HG03097 (cell line): ENCODE results near the gene TMED5.
"Not testable (repeated sequence)": the region's sequence is repeated elsewhere in the genome, so short reads cannot be mapped to it uniquely, and the experiment has no call there.

Experiments
- ATAC-seq: cut with Tn5 transposase; IDR thresholded peaks from one replicate; pipeline ENCODE4 v1.9.1; 2021; ENCODE audit not compliant: unreplicated experiment, low FRiP score

TMED5 gene

DNA sequence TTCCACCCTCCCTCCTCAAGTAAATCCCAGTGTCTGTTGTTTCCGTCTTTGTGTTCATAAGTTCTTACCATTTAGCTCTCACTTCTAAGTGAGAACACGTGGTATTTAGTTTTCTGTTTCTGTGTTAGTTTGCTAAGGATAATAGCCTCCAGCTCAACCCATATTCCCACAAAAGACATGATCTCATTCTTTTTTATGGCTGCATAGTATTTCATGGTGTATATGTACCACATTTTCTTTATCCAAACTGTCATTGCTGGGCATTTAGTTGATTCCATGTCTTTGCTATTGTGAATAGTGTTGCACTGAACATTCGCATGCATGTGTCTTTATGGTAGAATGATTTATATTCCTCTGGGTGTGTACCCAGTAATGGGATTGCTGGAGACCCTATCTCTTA is 5.6 kb downstream of the TMED5 start:
- ATAC-seq: not testable (repeated sequence)

DNA sequence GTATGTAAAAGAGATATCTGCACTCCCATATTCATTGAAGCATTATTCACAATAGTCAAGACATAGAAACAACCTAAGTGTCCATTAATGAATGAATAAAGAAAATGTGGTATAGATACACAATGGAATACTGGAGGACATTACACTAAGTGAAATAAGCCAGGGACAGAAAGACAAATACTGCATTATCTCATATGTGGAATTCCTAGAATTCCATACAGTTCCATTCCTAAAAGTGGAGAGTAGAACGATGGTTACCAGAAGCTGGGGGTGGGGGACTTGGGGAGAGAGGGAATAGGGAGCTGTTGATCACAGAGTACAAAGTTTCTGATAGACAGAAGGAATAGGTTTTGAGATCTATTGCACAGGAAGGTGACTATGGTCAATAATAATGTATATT is 7.4 kb downstream of the TMED5 start:
- ATAC-seq: no peak

DNA sequence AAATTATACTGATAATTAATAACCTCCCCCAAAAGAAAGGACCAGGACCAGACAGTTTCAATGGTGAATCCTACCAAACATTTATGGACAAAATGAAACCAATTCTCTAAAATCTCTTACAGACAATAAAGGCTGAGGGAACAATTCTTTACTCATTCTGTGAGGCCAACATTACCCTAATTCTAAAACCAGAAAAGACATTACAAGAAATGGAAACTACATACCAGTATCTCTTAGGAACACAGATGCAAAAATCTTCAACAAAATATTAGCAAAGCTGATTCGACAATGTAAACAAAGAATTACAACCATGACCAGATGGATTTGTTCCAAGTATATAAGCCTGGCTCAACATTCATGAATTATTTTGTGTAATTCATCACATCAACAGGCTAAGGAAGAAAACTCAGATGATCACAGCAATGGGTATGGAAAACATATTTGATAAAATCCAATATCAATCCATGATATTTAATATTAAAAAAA is 8.6 kb downstream of the TMED5 start:
- no peak for ATAC-seq

DNA sequence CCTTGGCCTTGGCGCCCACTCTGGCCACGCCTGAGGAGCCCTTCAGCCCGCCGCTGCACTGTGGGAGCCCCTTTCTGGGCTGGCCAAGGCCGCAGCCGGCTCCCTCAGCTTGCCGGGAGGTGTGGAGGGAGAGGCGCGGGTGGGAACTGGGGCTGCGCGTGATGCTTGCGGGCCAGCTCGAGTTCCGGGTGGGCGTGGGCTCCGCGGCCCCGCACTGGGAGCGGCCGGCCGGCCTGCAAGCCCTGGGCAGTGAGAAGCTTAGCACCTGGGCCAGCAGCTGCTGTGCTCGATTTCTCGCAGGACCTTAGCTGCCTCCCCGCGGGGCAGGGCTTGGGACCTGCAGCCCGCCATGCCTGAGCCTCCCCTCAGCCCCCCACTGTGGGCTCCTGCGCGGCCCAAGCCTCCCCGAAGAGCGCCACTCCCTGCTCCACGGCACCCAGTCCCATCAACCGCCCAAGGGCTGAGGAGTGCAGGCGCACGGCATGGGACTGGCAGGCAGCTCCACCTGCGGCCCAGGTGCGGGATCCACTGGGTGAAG is 10.0 kb downstream of the TMED5 start:
- ATAC-seq: not testable (repeated sequence)

DNA sequence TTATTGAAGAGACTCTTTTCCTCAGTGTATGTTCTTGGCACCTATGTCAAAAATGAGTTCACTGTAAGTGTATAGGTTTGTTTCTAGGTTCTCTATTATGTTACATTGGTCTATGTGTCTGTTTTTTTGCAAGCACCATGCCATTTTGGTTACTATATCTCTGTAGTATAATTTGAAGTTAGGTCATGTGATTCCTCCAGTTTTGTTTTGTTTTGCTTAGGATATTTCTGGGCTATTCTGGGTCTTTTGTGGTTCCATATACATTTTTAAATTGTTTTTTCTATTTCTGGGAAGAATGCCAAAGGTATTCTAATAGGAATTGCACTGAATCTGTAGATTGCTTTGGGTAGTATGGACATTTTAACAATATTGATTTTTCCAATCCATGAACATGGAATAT is 13.2 kb downstream of the TMED5 start:
- no peak for ATAC-seq

DNA sequence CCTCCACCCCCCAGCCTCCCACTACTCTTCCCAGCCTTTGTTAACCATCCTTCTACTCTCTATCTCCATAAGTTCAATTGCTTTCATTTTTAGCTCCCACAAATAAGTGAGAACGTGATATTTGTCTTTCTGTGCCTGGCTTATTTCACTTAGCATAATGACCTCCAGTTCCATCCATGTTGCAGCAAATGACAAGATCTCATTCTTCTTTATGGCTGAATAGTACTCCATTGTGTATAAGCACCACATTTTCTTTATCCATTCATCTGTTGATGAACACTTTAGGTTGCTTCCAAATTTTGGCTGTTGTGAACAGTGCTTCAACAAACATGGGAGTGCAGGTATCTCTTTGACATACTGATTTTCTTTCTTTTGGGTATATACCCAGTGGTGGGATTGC is 14.3 kb downstream of the TMED5 start:
- ATAC-seq: not testable (repeated sequence)

DNA sequence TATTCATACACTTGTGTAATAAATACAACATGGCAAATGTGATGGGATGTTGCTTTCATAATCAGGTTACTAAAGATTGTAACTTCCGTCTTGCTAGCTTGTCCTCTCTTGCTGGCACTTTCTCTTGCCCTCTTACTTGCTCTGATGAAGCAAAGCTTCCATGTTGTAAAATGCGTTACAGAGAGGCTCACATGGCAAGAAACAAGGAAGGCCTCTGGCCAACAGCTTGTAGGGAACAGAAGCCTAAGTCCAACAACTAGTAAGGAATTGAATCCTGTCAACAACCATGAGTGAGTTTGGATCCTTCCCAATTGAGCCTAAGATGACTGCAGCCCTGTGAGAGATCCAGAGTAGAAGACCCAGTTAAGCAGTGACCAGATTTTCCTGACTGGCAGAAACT is 15.4 kb downstream of the TMED5 start:
- ATAC-seq: no peak

DNA sequence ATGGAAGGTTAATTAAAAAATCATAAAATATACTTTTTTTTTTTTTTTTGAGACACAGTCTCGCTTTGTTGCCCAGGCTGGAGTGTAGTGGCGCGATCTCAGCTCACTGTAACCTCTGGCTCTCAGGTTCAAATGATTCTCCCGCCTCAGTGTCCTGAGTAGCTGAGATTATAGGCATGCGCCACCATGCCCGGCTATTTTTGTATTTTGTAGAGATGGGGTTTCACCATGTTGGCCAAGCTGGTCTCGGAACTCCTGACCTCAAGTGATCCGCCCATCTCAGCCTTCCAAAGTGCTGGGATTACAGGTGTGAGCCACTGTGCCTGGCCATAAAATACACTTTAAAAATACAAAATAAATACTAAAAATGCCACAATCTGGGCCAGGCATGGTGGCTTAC is 16.9 kb downstream of the TMED5 start:
- ATAC-seq: not testable (repeated sequence)

DNA sequence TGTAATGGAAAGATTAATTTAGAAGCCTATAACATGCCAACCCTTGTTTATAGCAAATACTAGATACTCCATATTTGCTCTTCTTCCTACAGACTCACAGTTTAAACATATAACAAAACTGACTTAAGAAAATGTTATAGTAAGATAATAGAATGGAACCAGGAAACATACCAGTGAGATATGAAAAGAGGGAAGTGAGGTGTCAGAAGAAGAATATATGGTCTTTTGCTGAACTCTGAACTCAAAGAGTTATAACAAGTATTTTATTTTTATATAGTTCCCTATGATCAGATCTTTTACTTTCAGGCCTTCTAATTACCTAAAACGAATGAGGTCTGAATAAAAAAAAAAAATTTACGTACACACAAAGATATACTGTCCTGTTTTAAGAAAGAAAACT is 20.9 kb downstream of the TMED5 start:
- no peak for ATAC-seq

DNA sequence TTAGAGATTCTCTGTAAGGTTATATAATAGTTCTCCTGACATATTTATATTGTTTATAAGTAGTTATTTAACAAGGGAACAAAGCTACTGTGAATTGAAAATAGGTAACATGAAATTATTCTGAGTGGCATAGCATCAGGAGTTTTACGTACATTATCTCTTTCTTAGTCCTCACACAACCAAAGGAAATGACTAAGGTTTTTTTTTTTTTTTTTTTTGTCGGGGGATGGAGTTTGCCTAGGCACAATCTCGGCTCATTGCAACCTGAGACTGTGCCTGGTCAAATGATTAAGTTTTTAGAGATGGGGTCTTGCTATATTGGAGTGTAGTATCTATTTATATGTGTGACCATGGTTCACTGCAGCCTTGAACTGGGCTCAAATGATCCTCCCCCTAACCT is 24.9 kb downstream of the TMED5 start:
- no peak for ATAC-seq

DNA sequence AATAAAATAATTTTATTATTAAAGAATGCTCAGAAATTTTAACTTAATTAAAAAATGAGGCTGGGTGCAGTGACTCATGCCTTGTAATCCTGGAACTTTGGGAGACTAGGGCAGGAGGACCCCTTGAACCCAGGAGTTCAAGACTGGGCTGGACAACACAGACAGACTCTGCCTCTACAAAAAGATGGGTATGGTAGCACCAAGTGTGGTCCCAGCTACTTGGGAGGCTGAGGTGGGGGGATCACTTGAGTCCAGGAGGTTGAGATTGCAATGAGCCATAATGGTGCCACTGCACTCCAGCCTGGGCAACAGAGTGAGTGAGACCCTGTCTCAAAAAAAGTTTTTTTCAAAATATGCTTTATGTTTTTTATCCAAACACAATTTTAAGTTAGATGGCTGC is 25.3 kb downstream of the TMED5 start:
- no peak for ATAC-seq

DNA sequence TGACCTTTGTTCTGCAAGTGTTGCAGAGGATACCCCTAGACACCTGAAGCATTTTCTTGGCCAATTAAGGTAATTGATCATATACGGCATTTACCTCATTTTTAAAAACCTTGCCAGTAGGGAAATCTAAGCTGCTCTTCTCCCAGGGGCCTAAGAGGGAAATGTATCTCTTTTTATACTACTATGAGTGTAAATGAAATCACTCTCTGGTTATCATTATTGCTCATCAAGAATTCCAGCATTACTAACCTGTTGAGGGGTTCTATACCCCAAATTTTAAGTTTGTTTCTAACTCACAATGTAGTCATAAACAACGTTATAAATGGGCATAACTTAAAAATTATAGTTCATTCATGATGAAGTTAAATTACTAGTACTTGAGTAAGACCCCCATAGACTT is 27.4 kb downstream of the TMED5 start:
- ATAC-seq: no peak

DNA sequence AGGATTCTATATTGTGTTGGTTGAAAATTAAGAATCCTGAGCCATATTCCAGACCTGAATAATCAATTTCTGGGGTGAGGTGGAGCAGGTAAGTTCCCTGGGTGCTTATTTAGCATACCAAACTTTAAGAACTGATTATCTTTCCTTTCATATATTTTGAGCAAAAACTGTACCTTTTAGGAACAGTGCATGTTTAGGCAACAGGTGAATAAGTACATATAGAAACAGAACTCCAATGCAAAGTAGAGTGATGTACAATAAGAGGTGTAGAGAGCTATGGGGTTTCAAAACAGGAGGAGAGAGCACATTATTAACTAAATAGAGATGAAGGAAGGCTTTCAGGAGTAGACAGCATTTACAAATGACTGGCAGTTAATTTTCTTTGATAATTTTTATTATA is 28.7 kb downstream of the TMED5 start:
- ATAC-seq: no peak

DNA sequence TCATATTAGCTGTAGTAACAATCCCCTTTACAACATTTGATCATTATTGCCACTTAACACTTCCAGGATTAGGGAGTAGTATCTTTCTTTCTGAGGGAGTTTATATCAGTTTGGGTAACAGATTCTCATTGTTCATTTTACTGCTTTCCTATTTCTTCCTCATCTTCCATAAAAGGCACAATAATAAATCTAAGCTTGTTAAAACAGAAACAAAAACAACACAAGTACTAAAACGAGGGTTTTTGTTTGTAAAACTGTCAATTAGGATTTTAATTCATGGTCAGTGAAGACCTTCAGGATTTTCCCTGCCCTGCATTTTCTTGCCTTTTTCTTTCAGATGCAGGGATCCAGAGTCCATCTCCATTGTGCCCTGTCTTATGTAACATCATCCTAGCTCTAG is 29.5 kb downstream of the TMED5 start:
- ATAC-seq: no peak

DNA sequence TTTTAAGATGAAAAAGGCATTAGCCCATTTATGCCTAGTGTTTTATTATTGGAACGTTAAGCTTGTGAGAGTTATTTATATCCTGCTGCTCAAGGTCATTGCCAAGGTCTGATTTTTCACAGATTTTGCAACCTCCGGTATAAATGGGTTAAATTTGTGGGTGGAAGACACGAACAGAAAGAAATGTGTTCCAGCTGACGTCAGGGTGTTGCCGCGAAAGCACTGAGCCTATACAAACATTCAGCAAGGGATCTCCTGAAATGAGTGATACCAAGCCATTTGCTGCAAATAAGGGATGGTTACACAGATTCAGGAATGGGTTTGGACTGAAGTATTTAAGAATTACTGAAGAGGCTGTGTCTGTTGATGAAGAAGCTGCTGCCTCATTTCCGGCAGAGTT is 32.2 kb downstream of the TMED5 start:
- ATAC-seq: no peak

DNA sequence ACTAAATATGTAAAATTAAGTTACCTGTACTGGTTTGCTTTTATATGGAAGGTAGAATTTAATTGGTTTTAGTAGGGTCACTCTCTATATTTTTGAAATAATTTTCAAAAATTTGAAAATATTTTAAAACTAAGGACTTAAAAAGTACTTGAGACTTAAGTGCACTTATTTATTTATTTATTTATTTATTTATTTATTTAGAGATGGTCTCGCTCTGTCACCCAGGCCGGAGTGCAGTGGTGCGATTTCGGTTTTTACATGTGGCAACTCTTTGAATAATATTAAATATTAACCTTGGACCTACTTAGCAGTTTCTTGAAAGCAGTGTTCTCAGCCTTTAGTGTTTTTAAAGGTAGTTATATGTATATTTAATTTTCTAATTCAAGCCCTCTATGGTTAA is 36.4 kb downstream of the TMED5 start:
- no peak for ATAC-seq

DNA sequence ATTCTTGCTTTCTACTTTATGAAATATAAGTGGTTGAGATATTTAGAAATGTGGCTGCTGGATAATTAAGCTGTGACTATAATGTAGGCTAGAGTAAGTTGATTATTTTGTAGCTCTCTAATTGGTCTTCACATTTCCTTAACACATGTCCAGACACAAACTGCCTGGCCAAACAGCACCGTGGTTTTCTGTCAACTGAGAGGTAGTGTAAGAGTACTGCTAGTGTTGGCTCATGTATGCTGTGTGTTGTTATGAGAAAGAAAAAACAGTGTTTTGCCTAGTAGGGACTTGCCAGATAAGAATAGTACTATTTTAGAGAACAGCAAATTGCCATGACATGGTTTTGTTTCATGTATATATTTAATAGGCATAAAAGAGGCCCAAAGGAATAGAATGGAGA is 37.1 kb downstream of the TMED5 start:
- no peak for ATAC-seq

DNA sequence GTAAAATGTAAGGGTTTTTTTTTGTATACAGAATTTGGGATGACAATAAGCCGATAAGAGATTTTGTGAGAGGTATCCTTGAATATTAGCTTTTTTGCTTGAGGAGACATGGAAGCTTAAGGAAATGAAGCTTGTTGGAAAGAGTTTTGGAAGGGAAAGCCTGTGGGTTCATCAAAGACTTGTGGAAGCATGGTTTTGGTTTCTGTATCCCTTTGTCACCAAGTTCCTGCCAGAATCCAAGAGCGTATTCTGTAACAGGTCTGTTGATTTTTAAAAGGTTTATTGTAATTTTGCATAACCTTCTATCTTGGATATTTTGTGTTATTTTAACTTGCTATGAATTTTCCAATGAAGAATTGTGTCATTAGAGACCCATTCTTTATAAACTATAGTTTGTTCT is 38.1 kb downstream of the TMED5 start:
- no peak for ATAC-seq

DNA sequence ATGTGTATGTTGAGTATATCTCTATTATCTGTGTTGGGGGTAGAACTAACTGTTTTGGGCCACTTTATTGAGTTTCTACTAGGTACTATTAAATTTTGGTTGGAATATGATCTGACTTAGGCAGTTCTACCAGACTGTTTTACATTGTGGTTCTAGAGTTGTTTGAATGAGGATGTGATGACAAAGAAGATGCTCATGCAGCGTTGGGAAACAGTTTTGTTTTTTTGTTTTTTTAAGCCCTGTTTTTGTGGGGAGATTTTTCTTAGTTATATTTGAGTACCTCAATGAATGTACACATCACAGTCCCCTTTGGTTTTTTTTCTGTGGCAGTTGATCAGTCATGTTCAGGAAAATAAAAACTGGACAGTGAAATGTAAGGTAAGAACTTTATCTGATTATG is 40.1 kb downstream of the TMED5 start:
- ATAC-seq: no peak

DNA sequence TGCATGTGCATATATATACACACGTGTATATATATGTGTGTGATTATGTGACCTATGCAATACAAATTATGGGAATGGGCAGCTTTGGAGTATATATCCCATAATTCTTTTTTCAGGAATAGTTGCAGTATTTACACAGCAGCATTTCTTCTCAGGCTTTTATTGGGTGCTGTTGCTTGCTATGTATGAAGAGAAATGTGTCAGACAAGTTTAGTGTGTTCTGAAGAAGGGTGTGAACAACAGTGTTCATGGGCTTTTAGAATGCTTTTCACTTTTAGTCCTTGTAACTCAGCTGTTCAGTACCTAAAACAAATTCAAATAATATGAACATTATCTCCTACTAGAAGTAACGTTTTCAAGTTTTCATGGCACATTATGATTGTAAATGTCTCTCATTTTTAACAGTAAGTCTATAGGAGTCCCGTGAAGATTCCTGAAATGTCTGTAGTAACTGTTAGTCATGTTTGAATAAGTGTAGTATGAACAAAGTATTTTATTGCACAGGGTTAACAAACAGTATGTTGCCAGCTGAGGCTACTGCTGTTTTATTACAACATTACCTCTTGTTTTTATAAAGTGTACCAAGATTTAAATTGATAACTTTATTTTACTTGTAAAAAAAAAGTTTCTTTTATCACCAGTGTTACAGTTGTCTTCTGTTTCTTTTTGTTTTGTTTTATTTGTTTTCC is 42.5 kb downstream of the TMED5 start:
- no peak for ATAC-seq

DNA sequence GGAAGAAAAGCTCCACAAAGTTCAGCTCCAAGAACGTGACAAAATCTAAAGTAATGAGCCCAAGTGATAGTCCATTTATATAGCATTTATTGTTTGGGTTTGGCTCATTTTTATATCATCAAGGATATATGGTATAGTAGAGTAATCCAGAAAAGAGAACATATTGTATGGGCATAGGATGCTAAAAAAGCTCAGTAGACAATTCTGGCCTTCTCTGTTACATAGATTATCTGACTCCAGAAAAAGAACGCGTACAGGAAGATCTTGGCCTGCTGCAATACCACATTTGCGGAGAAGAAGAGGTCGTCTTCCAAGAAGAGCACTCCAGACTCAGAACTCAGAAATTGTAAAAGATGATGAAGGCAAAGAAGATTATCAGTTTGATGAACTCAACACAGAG is 43.8 kb downstream of the TMED5 start:
- ATAC-seq: no peak

DNA sequence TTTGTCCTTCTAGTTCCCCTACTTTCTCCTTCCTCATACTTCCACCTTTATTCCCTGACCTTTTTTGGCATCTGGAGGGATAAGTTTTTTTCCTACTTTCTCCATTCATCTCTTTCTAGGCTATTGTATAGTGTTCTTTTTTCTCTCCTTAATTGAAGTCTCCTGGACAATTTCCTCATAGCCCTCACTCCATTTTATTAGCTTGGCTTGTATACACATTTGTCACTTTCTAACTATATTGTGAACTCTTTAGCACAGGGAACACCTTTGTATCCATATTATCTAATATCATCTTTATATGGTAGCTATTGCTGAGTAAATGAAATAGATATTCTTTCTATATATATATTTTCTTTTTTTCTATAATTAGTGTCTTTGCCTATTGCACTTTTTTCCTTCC is 47.6 kb downstream of the TMED5 start:
- ATAC-seq: no peak
